ENCODE data around the gene TBRG4. TPM values are rescaled to one million over a fixed set of nuclear protein-coding genes. Genes with fewer than 3 reads are reported as not detected.

TBRG4 gene
- 109 and 128 TPM in 2 replicates for total RNA-seq

GRCh38 chr7:45111298-45112223 lies at the start of gene TBRG4:
Gene TBRG4 (minus strand): TSS chr7:45111697. CDS start chr7:45109237, 2,460 bp downstream.
- Mint-ChIP-seq H3K4me3 (peak within 1 kb of the TSS; percentile 98), H3K27me3 (peaks cover 4% of the 10 kb centered on the region), H3K9me3 (no peaks in the 10 kb centered on the region), H3K36me3 (ENCODE audit: low read depth) (peaks cover 39% of the 10 kb centered on the region), H3K27ac (peak within 1 kb of the TSS; percentile 97), H3K4me1 (peaks cover 44% of the 10 kb centered on the region)
- intact Hi-C loops (cut with micrococcal nuclease) = loop anchor here (1.0 to 5.0 kb wide), 15 partner anchors 25 to 1185 kb away; partner anchors contain the start of genes H2AZ2, MYO1G, OGDH and POLD2
- DNase-seq (peak; percentile 94), ATAC-seq (ENCODE audit: low read depth) (peak; percentile 93)
- TF ChIP-seq CTCF (IDR thresholded peaks at IDR 0.05) = no peak
- POLR2A ChIA-PET = interaction anchor here (0.6 to 3.2 kb wide), 29 partner anchors 10 to 1007 kb away, joined by 3 to 47 read pairs (median 4); partner anchors contain the start of genes CCM2, DDX56, H2AZ2 and MYO1G
- CTCF ChIA-PET = interaction anchor here (1.5 to 1.6 kb wide), 2 partner anchors 9 to 24 kb away, joined by 5 read pairs; no protein-coding TSS in a partner anchor

GRCh38 chr7:45161138-45161537 lies 49.6 kb upstream of the TBRG4 start:
- POLR2A ChIA-PET = no interaction called here
- no peaks in the 10 kb centered on the region for H3K36me3 Mint-ChIP-seq (ENCODE audit: low read depth)
- peaks cover 25% of the 10 kb centered on the region for H3K27me3 Mint-ChIP-seq
- peaks cover 11% of the 10 kb centered on the region for H3K9me3 Mint-ChIP-seq
- intact Hi-C loops (cut with micrococcal nuclease) = no loop called here
- H3K27ac Mint-ChIP-seq = no peak overlapping the region
- H3K4me3 Mint-ChIP-seq = no peak overlapping the region
- TF ChIP-seq CTCF (IDR thresholded peaks at IDR 0.05) = no peak
- DNase-seq = no peak
- H3K4me1 Mint-ChIP-seq = peaks cover 9% of the 10 kb centered on the region
- CTCF ChIA-PET = no interaction called here
- ATAC-seq (ENCODE audit: low read depth) = no peak

- Mint-ChIP-seq H3K36me3 (ENCODE audit: low read depth) (no peaks in the 10 kb centered on the region), H3K27me3 (peaks cover 27% of the 10 kb centered on the region), H3K9me3 (peaks cover 11% of the 10 kb centered on the region), H3K4me3 (no peak overlapping the region), H3K4me1 (peaks cover 9% of the 10 kb centered on the region), H3K27ac (no peak overlapping the region)
- POLR2A ChIA-PET = interaction anchor here (0.6 kb wide), 1 partner anchor 690 kb away, joined by 3 read pairs; no protein-coding TSS in a partner anchor
- CTCF ChIA-PET = no interaction called here
- intact Hi-C loops (cut with micrococcal nuclease) = no loop called here
- DNase-seq (no peak), ATAC-seq (ENCODE audit: low read depth) (no peak)
- no peak for TF ChIP-seq CTCF (IDR thresholded peaks at IDR 0.05)
Observed at GRCh38 chr7:45160417-45160881, 49.0 kb upstream of the TBRG4 start.

- peaks cover 33% of the 10 kb centered on the region for H3K27me3 Mint-ChIP-seq
- ChIA-PET CTCF (no interaction called here), POLR2A (no interaction called here)
- peaks cover 13% of the 10 kb centered on the region for H3K4me1 Mint-ChIP-seq
- no peak for TF ChIP-seq CTCF (IDR thresholded peaks at IDR 0.05)
- H3K4me3 Mint-ChIP-seq = no peak overlapping the region
- intact Hi-C loops (cut with micrococcal nuclease) = no loop called here
- ATAC-seq (ENCODE audit: low read depth) = no peak
- H3K36me3 Mint-ChIP-seq (ENCODE audit: low read depth) = no peaks in the 10 kb centered on the region
- peaks cover 6% of the 10 kb centered on the region for H3K9me3 Mint-ChIP-seq
- no peak overlapping the region for H3K27ac Mint-ChIP-seq
- no peak for DNase-seq
Observed at GRCh38 chr7:45159296-45159695, 47.8 kb upstream of the TBRG4 start.

- Mint-ChIP-seq H3K36me3 (ENCODE audit: low read depth) (no peaks in the 10 kb centered on the region), H3K4me1 (peaks cover 13% of the 10 kb centered on the region), H3K27ac (no peak overlapping the region), H3K9me3 (peaks cover 3% of the 10 kb centered on the region), H3K4me3 (no peak overlapping the region), H3K27me3 (peaks cover 32% of the 10 kb centered on the region)
- ChIA-PET POLR2A (no interaction called here), CTCF (no interaction called here)
- ATAC-seq (ENCODE audit: low read depth) (no peak), DNase-seq (no peak)
- intact Hi-C loops (cut with micrococcal nuclease) = no loop called here
- TF ChIP-seq CTCF (IDR thresholded peaks at IDR 0.05) = no peak
Observed at GRCh38 chr7:45158471-45158870, 47.0 kb upstream of the TBRG4 start.

Measured in activated B cell treated with CpG ODN at 0.5 μM for 24 hours (primary cell).